RWPE2 (cell line): ENCODE measurements around the gene STX11.

Source experiments
- ATAC-seq: fragments of 200-7000 bp; cut with Tn5 transposase; 3 replicates; pipeline ENCODE4 v1.9.1; 2021; ENCODE audit warnings: low read depth
- DNase-seq: peaks from one replicate; pipeline ENCODE4 v3.0.0-alpha.2; 2020; ENCODE audit warnings: low spot score
- H3K27ac ChIP-seq: fragments of 450-650 bp; 2 replicates; pipeline ENCODE4 v1.5.1; 2017; ENCODE audit warnings: mild to moderate bottlenecking; ENCODE audit not compliant: poor library complexity, severe bottlenecking
- H3K27me3 ChIP-seq: fragments of 250-450 bp; sonication (Bioruptor Pico); 2 replicates; pipeline ENCODE4 v1.5.1; 2021; ENCODE audit warnings: mild to moderate bottlenecking, moderate library complexity; ENCODE audit not compliant: insufficient read depth, poor library complexity, severe bottlenecking
- H3K36me3 ChIP-seq: fragments of 250-450 bp; sonication (Bioruptor Pico); 2 replicates; pipeline ENCODE4 v1.5.1; 2020; ENCODE audit warnings: low read depth, mild to moderate bottlenecking, moderate library complexity
- H3K4me1 ChIP-seq: fragments of 250-450 bp; sonication (Bioruptor Pico); 2 replicates; pipeline ENCODE4 v1.5.1; 2021; ENCODE audit warnings: mild to moderate bottlenecking, moderate library complexity; ENCODE audit not compliant: insufficient read depth, poor library complexity, severe bottlenecking
- H3K4me3 ChIP-seq: fragments of 250-450 bp; sonication (Bioruptor Pico); 2 replicates; pipeline ENCODE4 v1.5.1; 2021; ENCODE audit warnings: mild to moderate bottlenecking, moderate library complexity; ENCODE audit not compliant: severe bottlenecking
- H3K9me3 ChIP-seq: fragments of 250-450 bp; sonication (Bioruptor Pico); 2 replicates; pipeline ENCODE4 v1.5.1; 2021; ENCODE audit warnings: mild to moderate bottlenecking, moderate library complexity; ENCODE audit not compliant: severe bottlenecking
- TF ChIP-seq, protein P1 (sequence below): fragments of 450-650 bp; IDR thresholded peaks from one replicate; pipeline ENCODE4 v1.5.1; 2017; ENCODE audit warnings: mild to moderate bottlenecking, moderate library complexity; ENCODE audit not compliant: poor library complexity, severe bottlenecking

Gene STX11

GRCh38 chr6:144232176-144232831 lies 82.0 kb downstream of the STX11 start:
- ATAC-seq (no peak), DNase-seq (no peak)
- no peak overlapping the region for H3K27ac ChIP-seq
- TF ChIP-seq, protein P1, sequence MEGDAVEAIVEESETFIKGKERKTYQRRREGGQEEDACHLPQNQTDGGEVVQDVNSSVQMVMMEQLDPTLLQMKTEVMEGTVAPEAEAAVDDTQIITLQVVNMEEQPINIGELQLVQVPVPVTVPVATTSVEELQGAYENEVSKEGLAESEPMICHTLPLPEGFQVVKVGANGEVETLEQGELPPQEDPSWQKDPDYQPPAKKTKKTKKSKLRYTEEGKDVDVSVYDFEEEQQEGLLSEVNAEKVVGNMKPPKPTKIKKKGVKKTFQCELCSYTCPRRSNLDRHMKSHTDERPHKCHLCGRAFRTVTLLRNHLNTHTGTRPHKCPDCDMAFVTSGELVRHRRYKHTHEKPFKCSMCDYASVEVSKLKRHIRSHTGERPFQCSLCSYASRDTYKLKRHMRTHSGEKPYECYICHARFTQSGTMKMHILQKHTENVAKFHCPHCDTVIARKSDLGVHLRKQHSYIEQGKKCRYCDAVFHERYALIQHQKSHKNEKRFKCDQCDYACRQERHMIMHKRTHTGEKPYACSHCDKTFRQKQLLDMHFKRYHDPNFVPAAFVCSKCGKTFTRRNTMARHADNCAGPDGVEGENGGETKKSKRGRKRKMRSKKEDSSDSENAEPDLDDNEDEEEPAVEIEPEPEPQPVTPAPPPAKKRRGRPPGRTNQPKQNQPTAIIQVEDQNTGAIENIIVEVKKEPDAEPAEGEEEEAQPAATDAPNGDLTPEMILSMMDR: no peak
- H3K4me3 ChIP-seq: no peak overlapping the region
- H3K27me3 ChIP-seq: no peaks in the 10 kb centered on the region
- H3K9me3 ChIP-seq: no peaks in the 10 kb centered on the region
- H3K4me1 ChIP-seq: no peaks in the 10 kb centered on the region
- H3K36me3 ChIP-seq: no peaks in the 10 kb centered on the region

DNA sequence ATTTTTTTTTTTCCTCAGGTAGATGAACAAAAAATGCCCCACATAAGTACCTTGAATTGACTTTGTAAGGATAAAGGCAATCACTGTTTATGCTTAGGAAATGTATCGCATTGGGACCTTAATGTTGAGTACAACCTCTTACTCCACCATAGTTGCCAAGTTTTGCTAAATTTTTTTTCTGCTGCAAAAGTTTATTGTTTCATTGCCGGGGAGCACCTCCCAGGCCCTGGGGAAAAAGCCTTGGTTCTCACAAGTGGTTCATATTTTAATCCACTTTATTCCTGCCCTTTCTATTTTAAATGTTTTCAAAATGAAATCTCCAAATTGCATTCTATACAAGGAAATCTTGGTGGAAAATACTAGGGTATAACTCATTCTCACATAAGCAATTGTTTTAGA lies 82.5 kb downstream of the STX11 start:
- no peaks in the 10 kb centered on the region for H3K9me3 ChIP-seq
- no peak overlapping the region for H3K27ac ChIP-seq
- TF ChIP-seq, protein P1: no peak
- H3K36me3 ChIP-seq: no peaks in the 10 kb centered on the region
- DNase-seq (no peak), ATAC-seq (no peak)
- no peak overlapping the region for H3K4me3 ChIP-seq
- H3K27me3 ChIP-seq: no peaks in the 10 kb centered on the region
- H3K4me1 ChIP-seq: no peaks in the 10 kb centered on the region

GRCh38 chr6:144234399-144234798 lies 84.1 kb downstream of the STX11 start:
- no peak for DNase-seq
- H3K27me3 ChIP-seq: no peaks in the 10 kb centered on the region
- no peak overlapping the region for H3K27ac ChIP-seq
- no peak overlapping the region for H3K4me3 ChIP-seq
- H3K4me1 ChIP-seq: no peaks in the 10 kb centered on the region
- TF ChIP-seq, protein P1: no peak
- no peaks in the 10 kb centered on the region for H3K36me3 ChIP-seq
- ATAC-seq: no peak
- H3K9me3 ChIP-seq: no peaks in the 10 kb centered on the region

- Histone ChIP-seq H3K4me1 (no peaks in the 10 kb centered on the region), H3K9me3 (no peaks in the 10 kb centered on the region), H3K4me3 (no peak overlapping the region), H3K27me3 (no peaks in the 10 kb centered on the region), H3K27ac (no peak overlapping the region), H3K36me3 (no peaks in the 10 kb centered on the region)
- TF ChIP-seq, protein P1: no peak
- DNase-seq (no peak), ATAC-seq (no peak)
These were observed 84.6 kb downstream of the STX11 start for GRCh38 chr6:144234935-144235334.
